GM12891 (cell line): ENCODE data around the gene UBR2. TPM values are rescaled to one million over a fixed set of nuclear protein-coding genes. Genes with fewer than 3 reads are reported as not detected.

Experiments
- DNase-seq: peaks from one replicate; pipeline ENCODE4 v3.0.0; 2011; ENCODE audit warnings: low spot score; ENCODE audit not compliant: insufficient read length
- FAIRE-seq: peaks from 2 replicates; lab custom pipeline; 2011; peaks lifted over from hg19 to GRCh38; lab: Jason Lieb, UNC
- PAX5 ChIP-seq: IDR thresholded peaks from 2 replicates; pipeline ENCODE4 v1.6.1; 2011; ENCODE audit warnings: low read length, moderate library complexity, mild to moderate bottlenecking; ENCODE audit not compliant: insufficient read depth, severe bottlenecking
- POLR2A ChIP-seq: IDR thresholded peaks from 2 replicates; pipeline ENCODE4 v1.6.1; 2011; ENCODE audit warnings: low read depth, low read length, control low read depth
- POLR2AphosphoS5 ChIP-seq: IDR thresholded peaks from 2 replicates; pipeline ENCODE4 v1.6.1; 2011; ENCODE audit warnings: low read depth, low read length, control low read depth
- POU2F2 ChIP-seq: IDR thresholded peaks from 2 replicates; pipeline ENCODE4 v1.6.1; 2011; ENCODE audit warnings: low read depth, mild to moderate bottlenecking, control low read depth, low read length, moderate library complexity
- SPI1 ChIP-seq: IDR thresholded peaks from 2 replicates; pipeline ENCODE4 v1.6.1; 2011; ENCODE audit warnings: low read depth, low read length, control low read depth
- TAF1 ChIP-seq: IDR thresholded peaks from 2 replicates; pipeline ENCODE4 v1.6.1; 2011; ENCODE audit warnings: low read depth, low read length, control low read depth
- polyA plus RNA-seq: library from polyadenylated mRNA; unstranded; fragments of >200 nt; gene quantifications from one replicate; pipeline ENCODE4 v1.2.1, GENCODE V29; 2012; ENCODE audit warnings: low read depth, missing spikeins, inconsistent platforms; ENCODE audit not compliant: missing spikeins

The UBR2 gene
- 6.4 TPM for polyA plus RNA-seq

DNA sequence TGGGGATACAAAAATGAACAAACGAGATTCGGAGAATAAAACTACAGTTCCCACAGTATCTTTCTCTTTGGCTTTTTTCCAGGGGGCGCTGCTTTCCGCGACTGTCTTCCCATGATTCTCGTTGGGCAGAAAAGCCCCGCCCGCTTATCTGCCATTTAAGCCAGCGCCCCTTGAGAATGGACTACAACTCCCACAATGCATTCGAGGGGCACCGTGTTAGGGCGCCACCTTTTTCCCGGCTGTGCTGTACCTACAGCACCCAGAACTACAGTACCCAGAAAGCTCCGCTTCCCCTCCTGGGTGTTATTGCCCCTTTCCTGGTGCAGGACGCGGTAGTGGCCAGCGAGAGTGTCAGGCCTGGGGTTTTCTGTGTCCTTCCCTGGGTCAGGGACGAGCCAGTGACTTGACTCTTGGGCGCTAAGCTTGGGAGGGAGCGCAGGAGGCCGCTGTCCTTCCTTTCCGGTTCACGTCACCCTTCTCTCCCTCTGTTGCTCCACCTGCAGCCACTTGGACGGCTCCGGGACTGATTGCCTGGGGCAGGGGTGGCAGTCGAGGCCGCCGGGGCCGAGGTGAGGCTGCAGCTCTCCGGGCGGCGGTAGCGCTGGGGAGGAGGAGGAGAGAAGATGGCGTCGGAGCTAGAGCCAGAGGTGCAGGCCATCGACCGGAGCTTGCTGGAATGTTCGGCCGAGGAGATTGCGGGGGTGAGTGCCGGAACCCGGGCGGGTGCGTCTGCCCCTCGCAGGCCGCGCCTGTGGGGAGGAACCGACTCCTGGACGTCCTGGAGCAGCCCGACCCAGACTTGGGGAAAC is at the start of gene UBR2:
UBR2 (plus strand) TSS at position 333 of the 809 bp plus-strand sequence; CDS start at position 624, 291 bp downstream.
- TF ChIP-seq POU2F2 (peak; percentile 71; the same call in 1 of the 2 replicates), POLR2A (peak; percentile 57; the same call in 1 of the 2 replicates), SPI1 (peak; percentile 65), PAX5 (peak; percentile 12), POLR2AphosphoS5 (peak; percentile 68; the same call in 1 of the 2 replicates), TAF1 (no peak; the same call in 1 of the 2 replicates)
- FAIRE-seq (peak; percentile 94), DNase-seq (peak; percentile 71)

GRCh38 chr6:42514745-42515144 is 49.1 kb upstream of the UBR2 start:
- TF ChIP-seq POLR2AphosphoS5 (no peak), TAF1 (no peak), POLR2A (no peak), POU2F2 (no peak), SPI1 (no peak), PAX5 (no peak)
- DNase-seq, result no peak
- no peak for FAIRE-seq

- TF ChIP-seq SPI1, result no peak
- FAIRE-seq, result no peak
Observed at GRCh38 chr6:42519779-42520178, 44.0 kb upstream of the UBR2 start.

DNA sequence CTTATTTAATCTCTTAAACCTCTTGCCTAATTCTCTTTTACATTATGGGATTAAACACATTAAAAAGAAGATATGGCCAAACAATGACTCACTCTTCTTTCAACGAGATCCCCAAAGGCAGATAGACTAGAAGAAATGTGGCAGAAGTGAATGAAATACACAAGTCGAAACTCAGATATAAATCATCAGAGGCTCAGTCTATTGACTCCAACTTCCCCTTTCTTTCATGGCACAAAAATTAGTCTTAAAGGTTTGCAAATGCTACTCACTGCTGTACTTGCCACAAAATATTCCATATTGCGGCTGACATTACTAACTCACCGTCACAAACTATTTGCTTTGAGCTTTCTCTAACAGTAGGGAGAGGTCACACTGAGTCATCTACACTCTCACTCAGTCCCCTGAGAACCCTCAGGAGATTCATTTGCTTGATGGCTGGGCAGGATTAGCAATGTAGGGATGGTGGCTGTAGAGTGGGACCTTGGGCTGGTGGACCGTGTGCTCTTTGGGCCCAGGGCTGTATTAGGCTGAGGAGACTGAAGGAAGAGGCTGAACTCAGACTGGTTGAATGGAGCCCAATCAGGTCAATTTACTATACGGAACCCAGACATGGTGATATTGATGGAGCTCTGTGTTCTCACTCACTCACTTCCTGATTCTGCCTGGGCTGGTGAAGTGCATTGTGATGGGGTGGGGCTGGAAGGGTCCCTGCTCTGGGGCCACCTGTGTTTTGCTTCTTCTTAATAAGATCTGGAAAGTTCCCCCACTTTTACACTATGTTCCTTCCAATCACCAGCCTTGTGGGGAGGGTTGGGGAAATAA is 42.8 kb upstream of the UBR2 start:
- TF ChIP-seq TAF1 (no peak), SPI1 (peak; percentile 85), POU2F2 (peak; percentile 52; the same call in 1 of the 2 replicates), POLR2AphosphoS5 (no peak), POLR2A (0 out of 2 replicates have a peak, but pooled peaks have one; percentile 24), PAX5 (no peak)
- FAIRE-seq (peak; percentile 69), DNase-seq (no peak)

More at GRCh38 chr6:42519779-42520178, 44.0 kb upstream of the UBR2 start:
- no peak for DNase-seq

- DNase-seq, result no peak
- no peak for TF ChIP-seq POLR2AphosphoS5
- FAIRE-seq, result no peak
Observed at GRCh38 chr6:42522036-42522435, 41.8 kb upstream of the UBR2 start.

GRCh38 chr6:42522942-42523814 is 40.7 kb upstream of the UBR2 start:
- no peak for TF ChIP-seq SPI1
- no peak for TF ChIP-seq POU2F2
- no peak for TF ChIP-seq POLR2A
- TF ChIP-seq TAF1, result no peak
- TF ChIP-seq PAX5, result no peak
- FAIRE-seq, result no peak
- no peak for DNase-seq

- FAIRE-seq, result no peak
- DNase-seq, result no peak
- TF ChIP-seq TAF1 (no peak), SPI1 (no peak), POLR2AphosphoS5 (no peak), POU2F2 (no peak), PAX5 (no peak), POLR2A (no peak)
Observed at GRCh38 chr6:42525206-42525605, 38.6 kb upstream of the UBR2 start.

DNA sequence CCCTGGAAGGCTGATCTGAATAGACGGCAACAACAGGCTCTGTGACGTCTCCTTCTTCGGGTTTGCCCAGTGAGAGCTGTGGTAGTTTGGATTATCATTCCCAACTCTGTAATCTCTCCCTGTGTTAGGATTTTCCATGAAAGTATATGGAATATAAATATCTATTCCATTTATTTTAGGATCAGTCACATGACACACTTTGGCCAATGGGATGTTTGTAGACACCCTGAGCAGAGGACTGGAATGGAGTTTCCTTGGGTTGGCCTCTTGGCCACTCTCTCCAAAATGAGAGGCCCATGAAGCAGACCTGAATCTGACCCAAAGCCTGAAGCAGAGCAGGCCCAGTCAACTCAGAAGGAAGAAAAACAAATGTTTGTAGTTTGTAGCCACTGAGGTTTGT is 37.2 kb upstream of the UBR2 start:
- TF ChIP-seq POLR2AphosphoS5 (no peak), PAX5 (no peak), POLR2A (no peak), POU2F2 (no peak), TAF1 (no peak), SPI1 (no peak)
- FAIRE-seq (no peak), DNase-seq (no peak)

DNA sequence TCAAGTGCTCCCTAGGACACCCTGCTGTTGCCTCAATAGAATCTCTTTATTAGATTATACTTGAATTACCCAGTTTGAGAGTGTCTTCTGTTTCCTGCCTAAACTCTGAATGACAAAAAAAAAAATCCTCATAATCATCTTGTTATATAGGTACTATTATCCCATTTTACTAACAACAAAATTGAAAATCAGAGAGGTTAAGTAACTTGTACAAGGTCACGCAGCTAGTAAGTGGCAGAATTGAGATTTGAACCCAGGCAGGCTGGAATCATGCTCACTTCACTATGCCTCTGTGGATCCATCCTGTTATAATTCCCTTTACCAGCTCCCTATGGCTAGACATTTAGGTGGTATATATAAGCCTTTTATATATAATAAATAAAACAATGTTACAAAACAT is 36.6 kb upstream of the UBR2 start:
- no peak for TF ChIP-seq POLR2A
- no peak for TF ChIP-seq TAF1
- no peak for TF ChIP-seq SPI1
- TF ChIP-seq POU2F2, result no peak
- TF ChIP-seq POLR2AphosphoS5, result no peak
- TF ChIP-seq PAX5, result no peak
- no peak for FAIRE-seq
- no peak for DNase-seq

- no peak for TF ChIP-seq TAF1
- TF ChIP-seq POLR2A, result no peak
- no peak for TF ChIP-seq SPI1
- no peak for TF ChIP-seq PAX5
- no peak for TF ChIP-seq POU2F2
- TF ChIP-seq POLR2AphosphoS5, result no peak
- FAIRE-seq (no peak), DNase-seq (no peak)
Observed at GRCh38 chr6:42530296-42530695, 33.5 kb upstream of the UBR2 start.
